ENCODE measurements around the gene ID2.

Gene ID2

DNA sequence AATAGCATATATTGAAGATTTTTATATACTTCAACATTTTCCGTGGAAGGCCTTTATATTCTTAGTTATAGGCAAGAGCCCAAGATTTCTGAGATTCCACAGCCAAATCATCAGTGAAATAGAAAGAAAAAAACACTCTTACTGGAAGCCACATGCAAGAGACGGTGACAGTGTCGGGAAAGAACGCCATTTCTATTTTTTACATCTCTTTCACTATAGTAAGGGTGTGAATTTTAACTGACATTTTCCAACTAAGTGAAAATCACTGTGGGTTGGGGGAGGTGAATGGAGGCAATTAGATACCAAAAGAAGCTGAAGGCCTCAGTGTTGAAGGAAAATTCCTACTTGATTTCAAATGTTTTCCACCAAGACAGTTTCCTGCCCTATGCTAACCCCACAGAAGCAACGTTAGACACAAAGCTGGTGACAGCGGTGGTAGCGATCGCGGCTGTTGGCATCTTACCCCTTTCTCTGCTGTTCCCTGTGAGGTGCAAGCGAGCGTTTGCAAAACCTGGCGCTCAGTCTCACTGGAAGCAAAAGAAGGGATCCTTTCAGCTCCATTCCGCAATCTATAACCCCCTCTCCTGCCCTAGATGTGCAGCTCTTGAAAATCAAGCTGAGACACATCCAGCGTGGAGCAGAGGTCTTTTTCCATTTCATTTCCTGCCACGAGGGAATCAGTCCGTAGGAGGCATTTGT, 20.0 kb downstream of the ID2 start:
- H3K4me1 ChIP-seq (ENCODE audit: insufficient read depth, poor library complexity, severe bottlenecking): no peaks in the 10 kb centered on the region
- H3K27ac ChIP-seq (ENCODE audit: poor library complexity, severe bottlenecking): no peak overlapping the region
- TF ChIP-seq, protein P1, sequence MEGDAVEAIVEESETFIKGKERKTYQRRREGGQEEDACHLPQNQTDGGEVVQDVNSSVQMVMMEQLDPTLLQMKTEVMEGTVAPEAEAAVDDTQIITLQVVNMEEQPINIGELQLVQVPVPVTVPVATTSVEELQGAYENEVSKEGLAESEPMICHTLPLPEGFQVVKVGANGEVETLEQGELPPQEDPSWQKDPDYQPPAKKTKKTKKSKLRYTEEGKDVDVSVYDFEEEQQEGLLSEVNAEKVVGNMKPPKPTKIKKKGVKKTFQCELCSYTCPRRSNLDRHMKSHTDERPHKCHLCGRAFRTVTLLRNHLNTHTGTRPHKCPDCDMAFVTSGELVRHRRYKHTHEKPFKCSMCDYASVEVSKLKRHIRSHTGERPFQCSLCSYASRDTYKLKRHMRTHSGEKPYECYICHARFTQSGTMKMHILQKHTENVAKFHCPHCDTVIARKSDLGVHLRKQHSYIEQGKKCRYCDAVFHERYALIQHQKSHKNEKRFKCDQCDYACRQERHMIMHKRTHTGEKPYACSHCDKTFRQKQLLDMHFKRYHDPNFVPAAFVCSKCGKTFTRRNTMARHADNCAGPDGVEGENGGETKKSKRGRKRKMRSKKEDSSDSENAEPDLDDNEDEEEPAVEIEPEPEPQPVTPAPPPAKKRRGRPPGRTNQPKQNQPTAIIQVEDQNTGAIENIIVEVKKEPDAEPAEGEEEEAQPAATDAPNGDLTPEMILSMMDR (IDR thresholded peaks at IDR 0.05; ENCODE audit: poor library complexity, severe bottlenecking): no peak
- no peaks in the 10 kb centered on the region for H3K36me3 ChIP-seq (ENCODE audit: low read depth)
- H3K27me3 ChIP-seq (ENCODE audit: insufficient read depth, poor library complexity, severe bottlenecking): no peaks in the 10 kb centered on the region
- DNase-seq (ENCODE audit: low spot score) (no peak), ATAC-seq (ENCODE audit: low read depth) (no peak)
- H3K9me3 ChIP-seq (ENCODE audit: severe bottlenecking): no peaks in the 10 kb centered on the region
- no peak overlapping the region for H3K4me3 ChIP-seq (ENCODE audit: severe bottlenecking)

DNA sequence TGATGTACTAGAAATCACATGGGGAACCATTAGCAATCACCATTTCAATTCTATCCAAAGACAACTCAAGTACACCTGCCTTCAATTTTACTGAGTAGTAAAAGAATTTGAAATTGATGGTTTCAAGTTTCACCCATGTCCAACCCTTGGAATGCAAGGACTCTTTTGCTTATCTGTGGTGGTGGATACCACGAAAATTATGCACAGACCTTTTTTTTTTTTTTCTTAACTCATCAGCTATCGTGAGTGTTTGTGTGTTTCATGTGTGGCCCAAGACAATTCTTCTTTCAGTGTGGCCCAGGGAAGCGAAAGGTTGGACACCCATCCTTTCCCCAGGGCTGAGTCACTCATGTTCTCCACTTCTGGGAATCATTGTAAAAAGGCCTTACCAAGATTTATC, 23.1 kb downstream of the ID2 start:
- H3K9me3 ChIP-seq (ENCODE audit: severe bottlenecking): no peaks in the 10 kb centered on the region
- H3K4me1 ChIP-seq (ENCODE audit: insufficient read depth, poor library complexity, severe bottlenecking): no peaks in the 10 kb centered on the region
- no peaks in the 10 kb centered on the region for H3K27me3 ChIP-seq (ENCODE audit: insufficient read depth, poor library complexity, severe bottlenecking)
- DNase-seq (ENCODE audit: low spot score) (no peak), ATAC-seq (ENCODE audit: low read depth) (no peak)
- H3K4me3 ChIP-seq (ENCODE audit: severe bottlenecking): no peak overlapping the region
- H3K27ac ChIP-seq (ENCODE audit: poor library complexity, severe bottlenecking): no peak overlapping the region
- TF ChIP-seq, protein P1 (IDR thresholded peaks at IDR 0.05; ENCODE audit: poor library complexity, severe bottlenecking): no peak
- no peaks in the 10 kb centered on the region for H3K36me3 ChIP-seq (ENCODE audit: low read depth)

DNA sequence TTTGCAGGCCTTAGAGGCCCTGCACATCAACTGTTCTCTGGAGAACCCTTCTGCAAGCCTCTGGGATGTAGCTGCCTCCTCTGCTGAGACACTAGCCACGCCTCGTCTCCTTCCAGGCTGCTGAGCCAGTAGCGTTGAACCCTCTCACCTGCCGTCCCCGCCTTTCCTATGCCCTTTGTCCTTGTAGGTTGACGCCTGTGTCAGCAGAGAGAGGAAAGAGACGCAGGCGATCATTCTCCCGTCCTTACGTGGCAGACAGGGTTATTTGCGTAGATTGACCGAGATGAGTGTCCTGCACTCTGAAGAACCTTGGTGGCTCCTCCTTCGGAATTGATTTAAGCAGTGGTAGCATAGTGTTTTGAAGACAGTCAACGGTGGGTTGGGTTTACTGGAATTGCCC, 27.8 kb downstream of the ID2 start:
- Histone ChIP-seq H3K9me3 (ENCODE audit: severe bottlenecking) (no peaks in the 10 kb centered on the region), H3K4me3 (ENCODE audit: severe bottlenecking) (no peak overlapping the region), H3K36me3 (ENCODE audit: low read depth) (no peaks in the 10 kb centered on the region), H3K27ac (ENCODE audit: poor library complexity, severe bottlenecking) (no peak overlapping the region), H3K4me1 (ENCODE audit: insufficient read depth, poor library complexity, severe bottlenecking) (no peaks in the 10 kb centered on the region), H3K27me3 (ENCODE audit: insufficient read depth, poor library complexity, severe bottlenecking) (no peaks in the 10 kb centered on the region)
- DNase-seq (ENCODE audit: low spot score) (no peak), ATAC-seq (ENCODE audit: low read depth) (no peak)
- TF ChIP-seq, protein P1 (IDR thresholded peaks at IDR 0.05; ENCODE audit: poor library complexity, severe bottlenecking): no peak

DNA sequence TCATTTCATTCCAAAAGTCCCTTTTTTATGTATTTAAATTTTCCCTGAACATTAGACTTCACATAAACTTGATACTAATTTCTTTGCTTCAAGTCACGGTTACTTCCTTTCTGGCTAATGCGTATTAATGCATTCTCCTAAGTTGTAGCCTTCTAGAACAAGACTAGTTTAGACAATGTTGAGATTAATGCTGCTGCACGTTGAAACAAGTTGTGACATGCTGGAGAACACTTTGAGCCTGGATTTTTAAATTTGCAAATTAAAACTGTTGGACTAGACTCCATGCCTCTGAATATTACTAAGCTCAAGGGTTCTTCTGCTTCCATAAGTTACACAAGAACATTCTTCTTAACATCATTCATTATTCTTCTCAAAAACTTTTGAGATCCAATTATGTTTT, 29.1 kb downstream of the ID2 start:
- Histone ChIP-seq H3K4me1 (ENCODE audit: insufficient read depth, poor library complexity, severe bottlenecking) (no peaks in the 10 kb centered on the region), H3K36me3 (ENCODE audit: low read depth) (no peaks in the 10 kb centered on the region), H3K27me3 (ENCODE audit: insufficient read depth, poor library complexity, severe bottlenecking) (no peaks in the 10 kb centered on the region), H3K4me3 (ENCODE audit: severe bottlenecking) (no peak overlapping the region), H3K27ac (ENCODE audit: poor library complexity, severe bottlenecking) (no peak overlapping the region), H3K9me3 (ENCODE audit: severe bottlenecking) (no peaks in the 10 kb centered on the region)
- ATAC-seq (ENCODE audit: low read depth): no peak
- TF ChIP-seq, protein P1 (IDR thresholded peaks at IDR 0.05; ENCODE audit: poor library complexity, severe bottlenecking): no peak
- DNase-seq (ENCODE audit: low spot score): no peak

DNA sequence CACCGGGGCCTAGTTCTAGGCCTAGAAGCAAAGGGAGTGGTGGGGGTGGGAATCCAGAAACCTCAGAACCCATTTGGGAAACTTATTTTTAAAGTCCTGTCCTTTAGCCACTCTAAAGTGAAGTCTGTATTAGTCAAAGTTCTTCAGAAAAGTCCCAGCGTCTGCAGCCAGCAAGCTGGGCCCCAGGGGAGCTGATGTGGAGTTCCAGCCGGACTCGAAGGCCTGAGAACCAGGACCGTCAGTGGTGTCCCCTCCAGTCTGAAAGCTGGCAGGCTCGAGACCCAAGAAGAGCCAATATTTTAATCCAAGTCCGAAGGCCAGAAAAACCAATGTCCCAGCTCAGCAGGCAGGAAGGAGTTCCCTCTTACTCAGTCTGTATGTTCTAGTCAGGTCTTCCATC, 32.4 kb downstream of the ID2 start:
- no peaks in the 10 kb centered on the region for H3K4me1 ChIP-seq (ENCODE audit: insufficient read depth, poor library complexity, severe bottlenecking)
- no peak overlapping the region for H3K27ac ChIP-seq (ENCODE audit: poor library complexity, severe bottlenecking)
- H3K4me3 ChIP-seq (ENCODE audit: severe bottlenecking): no peak overlapping the region
- no peaks in the 10 kb centered on the region for H3K9me3 ChIP-seq (ENCODE audit: severe bottlenecking)
- no peaks in the 10 kb centered on the region for H3K27me3 ChIP-seq (ENCODE audit: insufficient read depth, poor library complexity, severe bottlenecking)
- TF ChIP-seq, protein P1 (IDR thresholded peaks at IDR 0.05; ENCODE audit: poor library complexity, severe bottlenecking): no peak
- no peaks in the 10 kb centered on the region for H3K36me3 ChIP-seq (ENCODE audit: low read depth)
- DNase-seq (ENCODE audit: low spot score) (no peak), ATAC-seq (ENCODE audit: low read depth) (no peak)

Data from RWPE2 (cell line).